ENCODE results near the gene KLHL22.

DNA sequence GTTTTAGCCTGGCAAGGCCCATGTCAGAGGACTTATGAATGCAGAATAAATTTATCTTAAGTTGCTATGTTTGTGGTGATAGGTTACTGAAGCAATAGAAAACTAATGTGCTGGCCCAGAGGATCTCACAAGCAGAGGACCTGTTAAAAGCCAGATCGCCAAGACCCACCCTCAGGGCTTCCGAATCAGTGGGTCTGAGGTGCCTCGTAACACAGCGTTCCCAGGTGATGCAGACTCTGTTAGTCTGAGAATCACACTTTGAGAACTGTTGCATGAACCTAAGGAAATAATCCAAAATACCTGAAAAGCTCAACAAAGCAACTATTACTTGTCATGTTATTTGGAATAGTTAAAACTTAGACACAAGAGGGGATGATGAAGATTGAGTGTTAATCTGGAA is 51.3 kb downstream of the KLHL22 start:
- no peak for TF ChIP-seq POLR2A (IDR thresholded peaks at IDR 0.05)
- TF ChIP-seq, protein P1, sequence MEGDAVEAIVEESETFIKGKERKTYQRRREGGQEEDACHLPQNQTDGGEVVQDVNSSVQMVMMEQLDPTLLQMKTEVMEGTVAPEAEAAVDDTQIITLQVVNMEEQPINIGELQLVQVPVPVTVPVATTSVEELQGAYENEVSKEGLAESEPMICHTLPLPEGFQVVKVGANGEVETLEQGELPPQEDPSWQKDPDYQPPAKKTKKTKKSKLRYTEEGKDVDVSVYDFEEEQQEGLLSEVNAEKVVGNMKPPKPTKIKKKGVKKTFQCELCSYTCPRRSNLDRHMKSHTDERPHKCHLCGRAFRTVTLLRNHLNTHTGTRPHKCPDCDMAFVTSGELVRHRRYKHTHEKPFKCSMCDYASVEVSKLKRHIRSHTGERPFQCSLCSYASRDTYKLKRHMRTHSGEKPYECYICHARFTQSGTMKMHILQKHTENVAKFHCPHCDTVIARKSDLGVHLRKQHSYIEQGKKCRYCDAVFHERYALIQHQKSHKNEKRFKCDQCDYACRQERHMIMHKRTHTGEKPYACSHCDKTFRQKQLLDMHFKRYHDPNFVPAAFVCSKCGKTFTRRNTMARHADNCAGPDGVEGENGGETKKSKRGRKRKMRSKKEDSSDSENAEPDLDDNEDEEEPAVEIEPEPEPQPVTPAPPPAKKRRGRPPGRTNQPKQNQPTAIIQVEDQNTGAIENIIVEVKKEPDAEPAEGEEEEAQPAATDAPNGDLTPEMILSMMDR (IDR thresholded peaks at IDR 0.05) = no peak
